Measurements from ENCODE around the gene PRAME. TPM values are rescaled to one million over a fixed set of nuclear protein-coding genes. Genes with fewer than 3 reads are reported as not detected.

The PRAME gene
- total and polyA plus RNA-seq, 2 donors: 0.89 to 1.1 TPM

- 55% methylated on average over 5 of the region's 5 CpGs for WGBS
These were observed 12.6 kb downstream of the PRAME start for GRCh38 chr22:22546490-22546889.

GRCh38 chr22:22545084-22545483 lies 14.0 kb downstream of the PRAME start:
- H3K4me3 ChIP-seq (ENCODE audit: low read length in 2 of 2): no peak overlapping the region
- DNase-seq (ENCODE audit: low read depth in 6 of 9, low spot score in 9 of 9): no peak
- no peak overlapping the region for H3K27ac ChIP-seq (ENCODE audit: low read depth in 1 of 2, low read length in 1 of 2)
- no peaks in the 10 kb centered on the region for H3K27me3 ChIP-seq (ENCODE audit: control insufficient read depth in 2 of 2, insufficient read depth in 1 of 2, low read length in 1 of 2)
- no peaks in the 10 kb centered on the region for H3K36me3 ChIP-seq (ENCODE audit: control insufficient read depth in 2 of 2, insufficient read depth in 2 of 2, low read length in 1 of 2)
- no peaks in the 10 kb centered on the region for H3K4me1 ChIP-seq (ENCODE audit: control insufficient read depth in 2 of 2, insufficient read depth in 2 of 2, low read length in 2 of 2)
- H3K9me3 ChIP-seq (ENCODE audit: control insufficient read depth in 2 of 2, insufficient read depth in 1 of 2, low read length in 1 of 2): no peaks in the 10 kb centered on the region
- WGBS: 93% methylated on average over 2 of the region's 2 CpGs

More at GRCh38 chr22:22546490-22546889, 12.6 kb downstream of the PRAME start:
- DNase-seq (ENCODE audit: low read depth in 6 of 9, low spot score in 9 of 9): no peak
- Histone ChIP-seq H3K4me3 (ENCODE audit: low read length in 2 of 2) (no peak overlapping the region), H3K4me1 (ENCODE audit: control insufficient read depth in 2 of 2, insufficient read depth in 2 of 2, low read length in 2 of 2) (no peaks in the 10 kb centered on the region), H3K36me3 (ENCODE audit: control insufficient read depth in 2 of 2, insufficient read depth in 2 of 2, low read length in 1 of 2) (no peaks in the 10 kb centered on the region), H3K27me3 (ENCODE audit: control insufficient read depth in 2 of 2, insufficient read depth in 1 of 2, low read length in 1 of 2) (no peaks in the 10 kb centered on the region), H3K27ac (ENCODE audit: low read depth in 1 of 2, low read length in 1 of 2) (no peak overlapping the region), H3K9me3 (ENCODE audit: control insufficient read depth in 2 of 2, insufficient read depth in 1 of 2, low read length in 1 of 2) (no peaks in the 10 kb centered on the region)

- Histone ChIP-seq H3K27me3 (ENCODE audit: control insufficient read depth in 2 of 2, insufficient read depth in 1 of 2, low read length in 1 of 2) (peaks cover 0 to 2% of the 10 kb centered on the region in 2 donors), H3K9me3 (ENCODE audit: control insufficient read depth in 2 of 2, insufficient read depth in 1 of 2, low read length in 1 of 2) (no peaks in the 10 kb centered on the region), H3K4me1 (ENCODE audit: control insufficient read depth in 2 of 2, insufficient read depth in 2 of 2, low read length in 2 of 2) (no peaks in the 10 kb centered on the region), H3K4me3 (ENCODE audit: low read length in 2 of 2) (no peak overlapping the region), H3K27ac (ENCODE audit: low read depth in 1 of 2, low read length in 1 of 2) (no peak overlapping the region), H3K36me3 (ENCODE audit: control insufficient read depth in 2 of 2, insufficient read depth in 2 of 2, low read length in 1 of 2) (no peaks in the 10 kb centered on the region)
- 92% methylated on average over 7 of the region's 7 CpGs for WGBS
- no peak for DNase-seq (ENCODE audit: low read depth in 6 of 9, low spot score in 9 of 9)
These were observed 20.7 kb downstream of the PRAME start for GRCh38 chr22:22538226-22538989.

- WGBS: 51% methylated on average over 1 of the region's 1 CpG
These were observed 22.1 kb downstream of the PRAME start for GRCh38 chr22:22536916-22537315.

GRCh38 chr22:22536515-22536914 lies 22.6 kb downstream of the PRAME start:
- 77% methylated on average over 6 of the region's 6 CpGs for WGBS
- no peak overlapping the region for H3K4me3 ChIP-seq (ENCODE audit: low read length in 2 of 2)
- no peaks in the 10 kb centered on the region for H3K4me1 ChIP-seq (ENCODE audit: control insufficient read depth in 2 of 2, insufficient read depth in 2 of 2, low read length in 2 of 2)
- no peaks in the 10 kb centered on the region for H3K36me3 ChIP-seq (ENCODE audit: control insufficient read depth in 2 of 2, insufficient read depth in 2 of 2, low read length in 1 of 2)
- H3K27ac ChIP-seq (ENCODE audit: low read depth in 1 of 2, low read length in 1 of 2): no peak overlapping the region
- no peaks in the 10 kb centered on the region for H3K9me3 ChIP-seq (ENCODE audit: control insufficient read depth in 2 of 2, insufficient read depth in 1 of 2, low read length in 1 of 2)
- no peak for DNase-seq (ENCODE audit: low read depth in 6 of 9, low spot score in 9 of 9)
- H3K27me3 ChIP-seq (ENCODE audit: control insufficient read depth in 2 of 2, insufficient read depth in 1 of 2, low read length in 1 of 2): peaks cover 0 to 2% of the 10 kb centered on the region in 2 donors

More at GRCh38 chr22:22536916-22537315, 22.1 kb downstream of the PRAME start:
- no peak overlapping the region for H3K27ac ChIP-seq (ENCODE audit: low read depth in 1 of 2, low read length in 1 of 2)
- DNase-seq (ENCODE audit: low read depth in 6 of 9, low spot score in 9 of 9): no peak
- H3K4me1 ChIP-seq (ENCODE audit: control insufficient read depth in 2 of 2, insufficient read depth in 2 of 2, low read length in 2 of 2): no peaks in the 10 kb centered on the region
- no peaks in the 10 kb centered on the region for H3K9me3 ChIP-seq (ENCODE audit: control insufficient read depth in 2 of 2, insufficient read depth in 1 of 2, low read length in 1 of 2)
- H3K4me3 ChIP-seq (ENCODE audit: low read length in 2 of 2): no peak overlapping the region
- peaks cover 0 to 2% of the 10 kb centered on the region in 2 donors for H3K27me3 ChIP-seq (ENCODE audit: control insufficient read depth in 2 of 2, insufficient read depth in 1 of 2, low read length in 1 of 2)
- no peaks in the 10 kb centered on the region for H3K36me3 ChIP-seq (ENCODE audit: control insufficient read depth in 2 of 2, insufficient read depth in 2 of 2, low read length in 1 of 2)

- Histone ChIP-seq H3K27ac (ENCODE audit: low read depth in 1 of 2, low read length in 1 of 2) (no peak overlapping the region), H3K4me3 (ENCODE audit: low read length in 2 of 2) (no peak overlapping the region), H3K4me1 (ENCODE audit: control insufficient read depth in 2 of 2, insufficient read depth in 2 of 2, low read length in 2 of 2) (no peaks in the 10 kb centered on the region), H3K9me3 (ENCODE audit: control insufficient read depth in 2 of 2, insufficient read depth in 1 of 2, low read length in 1 of 2) (no peaks in the 10 kb centered on the region), H3K36me3 (ENCODE audit: control insufficient read depth in 2 of 2, insufficient read depth in 2 of 2, low read length in 1 of 2) (no peaks in the 10 kb centered on the region), H3K27me3 (ENCODE audit: control insufficient read depth in 2 of 2, insufficient read depth in 1 of 2, low read length in 1 of 2) (peaks cover 0 to 2% of the 10 kb centered on the region in 2 donors)
- WGBS: 96% methylated on average over 3 of the region's 3 CpGs
- DNase-seq (ENCODE audit: low read depth in 6 of 9, low spot score in 9 of 9): no peak
These were observed 23.4 kb downstream of the PRAME start for GRCh38 chr22:22535662-22536061.

- Histone ChIP-seq H3K27ac (ENCODE audit: low read depth in 1 of 2, low read length in 1 of 2) (no peak overlapping the region), H3K27me3 (ENCODE audit: control insufficient read depth in 2 of 2, insufficient read depth in 1 of 2, low read length in 1 of 2) (peaks cover 0 to 2% of the 10 kb centered on the region in 2 donors), H3K9me3 (ENCODE audit: control insufficient read depth in 2 of 2, insufficient read depth in 1 of 2, low read length in 1 of 2) (no peaks in the 10 kb centered on the region), H3K36me3 (ENCODE audit: control insufficient read depth in 2 of 2, insufficient read depth in 2 of 2, low read length in 1 of 2) (no peaks in the 10 kb centered on the region), H3K4me1 (ENCODE audit: control insufficient read depth in 2 of 2, insufficient read depth in 2 of 2, low read length in 2 of 2) (no peaks in the 10 kb centered on the region), H3K4me3 (ENCODE audit: low read length in 2 of 2) (no peak overlapping the region)
- DNase-seq (ENCODE audit: low read depth in 6 of 9, low spot score in 9 of 9): no peak
- 94% methylated on average over 9 of the region's 9 CpGs for WGBS
These were observed 24.3 kb downstream of the PRAME start for GRCh38 chr22:22534604-22535415.

GRCh38 chr22:22533863-22534262 lies 25.2 kb downstream of the PRAME start:
- WGBS: 87% methylated on average over 5 of the region's 5 CpGs
- Histone ChIP-seq H3K4me3 (ENCODE audit: low read length in 2 of 2) (no peak overlapping the region), H3K27me3 (ENCODE audit: control insufficient read depth in 2 of 2, insufficient read depth in 1 of 2, low read length in 1 of 2) (peaks cover 0 to 2% of the 10 kb centered on the region in 2 donors)

GRCh38 chr22:22533417-22533816 lies 25.6 kb downstream of the PRAME start:
- no peak overlapping the region for H3K27ac ChIP-seq (ENCODE audit: low read depth in 1 of 2, low read length in 1 of 2)
- 95% methylated on average over 1 of the region's 1 CpG for WGBS
- H3K9me3 ChIP-seq (ENCODE audit: control insufficient read depth in 2 of 2, insufficient read depth in 1 of 2, low read length in 1 of 2): no peaks in the 10 kb centered on the region
- H3K27me3 ChIP-seq (ENCODE audit: control insufficient read depth in 2 of 2, insufficient read depth in 1 of 2, low read length in 1 of 2): peaks cover 0 to 2% of the 10 kb centered on the region in 2 donors
- DNase-seq (ENCODE audit: low read depth in 6 of 9, low spot score in 9 of 9): no peak
- no peaks in the 10 kb centered on the region for H3K36me3 ChIP-seq (ENCODE audit: control insufficient read depth in 2 of 2, insufficient read depth in 2 of 2, low read length in 1 of 2)
- H3K4me1 ChIP-seq (ENCODE audit: control insufficient read depth in 2 of 2, insufficient read depth in 2 of 2, low read length in 2 of 2): no peaks in the 10 kb centered on the region
- H3K4me3 ChIP-seq (ENCODE audit: low read length in 2 of 2): no peak overlapping the region

More at GRCh38 chr22:22533863-22534262, 25.2 kb downstream of the PRAME start:
- Histone ChIP-seq H3K27ac (ENCODE audit: low read depth in 1 of 2, low read length in 1 of 2) (no peak overlapping the region), H3K9me3 (ENCODE audit: control insufficient read depth in 2 of 2, insufficient read depth in 1 of 2, low read length in 1 of 2) (no peaks in the 10 kb centered on the region), H3K36me3 (ENCODE audit: control insufficient read depth in 2 of 2, insufficient read depth in 2 of 2, low read length in 1 of 2) (no peaks in the 10 kb centered on the region), H3K4me1 (ENCODE audit: control insufficient read depth in 2 of 2, insufficient read depth in 2 of 2, low read length in 2 of 2) (no peaks in the 10 kb centered on the region)
- DNase-seq (ENCODE audit: low read depth in 6 of 9, low spot score in 9 of 9): no peak

Data from thymus (tissue), 11 donors.